ENCODE results near the gene PRKCA.

GRCh38 chr17:66492561-66493005, 190.2 kb downstream of the PRKCA start:
- TF ChIP-seq TAF1 (IDR thresholded peaks at IDR 0.05; ENCODE audit: borderline replicate concordance, low read depth, low read length) (no peak), POLR2A (IDR thresholded peaks at IDR 0.05; ENCODE audit: low read depth, low read length) (no peak), POLR2AphosphoS5 (IDR thresholded peaks at IDR 0.05; ENCODE audit: low read depth, low read length) (no peak)
